LNCAP (cell line): ENCODE results near the gene MACF1.

Source experiments
- CTCF ChIP-seq: fragments of 450-650 bp; IDR thresholded peaks from 2 replicates; pipeline ENCODE4 v1.5.1; 2017; ENCODE audit warnings: mild to moderate bottlenecking

MACF1 gene

GRCh38 chr1:39500862-39501389 lies 296.4 kb downstream of the MACF1 start:
- TF ChIP-seq CTCF: no peak

GRCh38 chr1:39501666-39502065 lies 297.2 kb downstream of the MACF1 start:
- no peak for TF ChIP-seq CTCF

GRCh38 chr1:39505289-39505688 lies 300.8 kb downstream of the MACF1 start:
- no peak for TF ChIP-seq CTCF

- TF ChIP-seq CTCF: peak; percentile 19; the same call in 1 of the 2 replicates
These were observed 302.9 kb downstream of the MACF1 start for GRCh38 chr1:39507230-39507928.

- no peak for TF ChIP-seq CTCF
These were observed 303.8 kb downstream of the MACF1 start for GRCh38 chr1:39508266-39508665.

- no peak for TF ChIP-seq CTCF
These were observed 304.4 kb downstream of the MACF1 start for GRCh38 chr1:39508857-39509305.

GRCh38 chr1:39509360-39510009 lies 305.0 kb downstream of the MACF1 start:
- no peak for TF ChIP-seq CTCF
